Thyroid gland (tissue), 4 donors: Measurements from ENCODE around the gene ARHGEF9.

Experiments used
- CTCF ChIP-seq, 6 experiments: fragments of 200-600 bp in 3 of 6; fragments of 450-650 bp in 3 of 6; sonication (generic) in 3 of 6; IDR thresholded peaks; one replicate each; pipeline ENCODE4 v1.5.1; 2016 to 2019; ENCODE audit warnings: antibody characterized with exemption in 6 of 6, mild to moderate bottlenecking in 2 of 6, inconsistent platforms in 1 of 6, moderate library complexity in 1 of 6
- POLR2A ChIP-seq, 2 donors: fragments of 450-650 bp; IDR thresholded peaks; one replicate each; pipeline ENCODE4 v1.6.1; 2017; ENCODE audit warnings: antibody characterized with exemption in 2 of 2, mild to moderate bottlenecking in 2 of 2, moderate library complexity in 1 of 2

GRCh38 chrX:63758011-63758410 is 27.0 kb downstream of the ARHGEF9 start:
- no peak for TF ChIP-seq CTCF (IDR thresholded peaks at IDR 0.05)
- no peak for TF ChIP-seq POLR2A (IDR thresholded peaks at IDR 0.05)
